NCI-H146 (cell line): ENCODE measurements around the gene TMEM239.
"Not testable (repeated sequence)": the region's sequence is repeated elsewhere in the genome, so short reads cannot be mapped to it uniquely, and the experiment has no call there.

ENCODE experiments used
- DNase-seq: peaks from one replicate; lab custom pipeline; 2025; lab: John Stamatoyannopoulos, UW

Gene TMEM239

GRCh38 chr20:2820896-2821869 lies 5.0 kb downstream of the TMEM239 start:
- no peak for DNase-seq

- no peak for DNase-seq
Observed at GRCh38 chr20:2822073-2822472, 5.9 kb downstream of the TMEM239 start.

DNA sequence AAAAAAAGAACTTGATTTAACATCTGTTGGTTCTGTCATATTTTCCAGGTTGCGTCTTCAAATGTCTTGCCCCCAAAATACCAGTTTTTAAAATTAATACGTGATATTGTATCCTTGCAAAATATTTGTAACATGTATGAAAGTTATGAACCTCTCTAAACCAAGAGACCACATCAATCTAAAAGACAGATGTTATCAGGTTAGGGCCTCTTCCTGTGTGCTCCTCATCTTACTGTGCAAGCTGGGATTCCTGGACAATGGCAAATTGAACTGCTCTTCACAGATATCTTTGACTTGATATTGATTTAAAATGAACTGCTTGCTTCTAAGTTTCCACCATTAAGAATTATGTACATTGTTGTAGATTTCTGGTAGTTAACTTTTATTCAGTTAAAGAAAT lies 9.6 kb downstream of the TMEM239 start:
- DNase-seq = no peak

DNA sequence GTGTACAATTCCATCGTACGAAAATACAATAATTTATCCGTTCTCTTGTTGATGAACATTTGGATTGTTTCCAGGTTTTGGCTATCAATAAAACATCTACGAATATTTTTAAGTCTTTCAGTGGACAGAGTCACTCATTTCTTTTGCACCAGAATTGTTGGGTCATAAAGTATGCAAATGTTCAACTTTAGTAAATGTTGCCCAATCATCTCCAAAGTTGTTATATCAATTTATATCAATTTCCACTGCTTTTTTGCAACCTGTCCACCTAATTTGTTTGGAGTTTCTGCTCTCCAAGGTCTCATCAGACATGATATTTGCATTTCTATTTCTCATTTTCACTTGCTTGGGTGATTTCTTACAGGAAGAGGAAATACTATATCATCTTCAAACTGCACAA lies 10.5 kb downstream of the TMEM239 start:
- DNase-seq = no peak

GRCh38 chr20:2829376-2829775 lies 13.2 kb downstream of the TMEM239 start:
- DNase-seq = no peak

- DNase-seq = not testable (repeated sequence)
Observed at GRCh38 chr20:2831206-2831605, 15.0 kb downstream of the TMEM239 start.

- no peak for DNase-seq
Observed at GRCh38 chr20:2833761-2834160, 17.6 kb downstream of the TMEM239 start.

GRCh38 chr20:2834401-2835110 lies 18.4 kb downstream of the TMEM239 start:
- no peak for DNase-seq

DNA sequence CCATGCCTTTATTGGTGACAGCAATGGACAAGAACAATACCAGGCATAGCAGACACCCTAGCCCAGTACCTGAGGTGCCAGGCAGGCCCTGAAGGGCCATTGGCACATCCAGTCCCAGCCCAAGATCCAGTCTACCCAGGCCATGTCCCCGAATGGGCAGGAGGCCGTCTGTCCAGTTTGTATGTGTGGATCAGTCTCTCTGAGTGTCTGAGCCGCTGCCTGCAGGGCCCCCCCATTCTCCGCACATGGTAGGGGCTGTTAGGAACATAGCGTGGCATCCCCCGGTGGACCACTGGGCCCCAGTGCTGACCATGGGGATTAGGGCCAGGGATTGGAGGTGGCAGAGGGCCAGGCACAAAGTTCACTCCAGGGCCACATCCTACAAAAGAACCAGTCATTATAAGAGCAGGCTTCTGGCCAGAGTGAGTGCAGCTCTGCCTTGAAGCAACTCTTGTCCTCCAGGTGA lies 19.2 kb downstream of the TMEM239 start:
- DNase-seq = no peak

DNA sequence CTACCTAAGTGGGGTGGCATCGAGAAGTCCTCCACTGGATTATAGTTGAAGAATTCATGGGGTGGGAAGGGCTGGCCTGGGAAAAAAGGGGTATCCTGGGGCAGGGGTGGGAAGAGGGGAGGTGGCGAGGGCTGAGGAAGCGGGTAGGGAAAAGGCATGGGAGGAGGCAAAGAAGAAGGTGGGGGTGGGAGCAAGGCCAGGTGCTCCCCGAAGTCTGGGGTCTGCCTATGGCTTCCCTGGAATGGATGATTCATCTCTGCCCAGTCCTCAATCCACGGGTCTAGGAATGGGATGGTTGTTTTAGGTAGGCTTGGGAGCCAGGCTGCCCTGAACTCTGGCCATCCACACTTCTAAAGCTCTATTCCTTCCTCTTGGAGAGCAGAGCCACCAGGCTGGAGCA lies 19.9 kb downstream of the TMEM239 start:
- DNase-seq = no peak

DNA sequence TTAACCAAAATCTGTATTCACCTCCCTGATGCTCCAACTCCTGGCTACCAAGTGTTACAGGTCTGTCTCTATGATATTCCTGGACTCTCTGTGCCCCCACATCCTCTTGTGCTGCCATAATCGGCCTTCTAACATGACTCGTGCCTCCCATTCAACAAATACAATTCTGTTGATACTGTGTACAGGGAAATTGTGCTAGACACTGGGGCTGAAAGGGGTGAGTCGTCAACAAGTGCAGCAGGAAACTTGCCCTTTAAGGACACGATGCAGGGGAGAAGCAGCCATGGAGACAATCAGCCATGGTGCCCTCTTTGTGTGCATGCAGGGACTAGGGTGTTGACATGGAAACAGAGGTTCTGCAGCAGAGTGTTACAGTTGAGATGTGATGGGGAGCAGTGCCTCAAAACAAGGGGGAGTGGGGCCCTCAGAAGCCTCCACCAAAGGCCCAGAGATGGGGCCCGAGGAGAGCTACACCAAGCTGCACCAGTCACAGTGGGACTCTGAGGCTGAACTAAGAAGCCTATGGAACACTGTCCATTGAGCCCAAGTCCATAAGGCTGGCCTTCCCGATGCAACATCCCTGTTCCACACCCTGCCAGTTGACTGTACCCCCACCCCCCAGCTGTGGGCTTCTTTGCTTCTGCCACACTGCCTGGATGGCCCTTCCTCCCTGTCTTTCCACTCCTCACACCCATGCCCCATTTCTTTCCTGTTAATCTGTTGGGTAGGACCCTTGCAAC lies 21.2 kb downstream of the TMEM239 start:
- no peak for DNase-seq

GRCh38 chr20:2838170-2838797 lies 22.1 kb downstream of the TMEM239 start:
- DNase-seq = no peak

- DNase-seq = no peak
Observed at GRCh38 chr20:2838847-2839671, 22.9 kb downstream of the TMEM239 start.

DNA sequence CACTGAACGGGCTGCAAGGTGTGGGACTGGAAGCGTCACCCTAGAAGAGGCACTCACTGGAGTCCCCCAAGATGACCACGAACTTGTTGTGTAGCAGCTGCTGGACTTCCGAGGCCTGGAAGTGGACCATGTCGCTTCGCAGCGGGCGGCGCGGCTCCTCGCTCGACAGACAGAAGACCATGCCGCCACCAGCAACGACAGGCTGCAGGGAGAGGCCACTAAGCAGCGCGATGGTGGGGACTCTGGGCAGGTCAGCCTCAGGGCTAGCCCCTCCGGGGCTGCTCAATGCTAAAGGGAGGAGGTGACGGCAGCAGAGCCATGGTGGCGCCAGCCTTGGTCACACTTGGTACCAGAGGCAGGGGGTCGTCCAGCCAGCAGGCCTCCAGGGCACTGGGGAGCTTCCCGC lies 23.6 kb downstream of the TMEM239 start:
- no peak for DNase-seq

DNA sequence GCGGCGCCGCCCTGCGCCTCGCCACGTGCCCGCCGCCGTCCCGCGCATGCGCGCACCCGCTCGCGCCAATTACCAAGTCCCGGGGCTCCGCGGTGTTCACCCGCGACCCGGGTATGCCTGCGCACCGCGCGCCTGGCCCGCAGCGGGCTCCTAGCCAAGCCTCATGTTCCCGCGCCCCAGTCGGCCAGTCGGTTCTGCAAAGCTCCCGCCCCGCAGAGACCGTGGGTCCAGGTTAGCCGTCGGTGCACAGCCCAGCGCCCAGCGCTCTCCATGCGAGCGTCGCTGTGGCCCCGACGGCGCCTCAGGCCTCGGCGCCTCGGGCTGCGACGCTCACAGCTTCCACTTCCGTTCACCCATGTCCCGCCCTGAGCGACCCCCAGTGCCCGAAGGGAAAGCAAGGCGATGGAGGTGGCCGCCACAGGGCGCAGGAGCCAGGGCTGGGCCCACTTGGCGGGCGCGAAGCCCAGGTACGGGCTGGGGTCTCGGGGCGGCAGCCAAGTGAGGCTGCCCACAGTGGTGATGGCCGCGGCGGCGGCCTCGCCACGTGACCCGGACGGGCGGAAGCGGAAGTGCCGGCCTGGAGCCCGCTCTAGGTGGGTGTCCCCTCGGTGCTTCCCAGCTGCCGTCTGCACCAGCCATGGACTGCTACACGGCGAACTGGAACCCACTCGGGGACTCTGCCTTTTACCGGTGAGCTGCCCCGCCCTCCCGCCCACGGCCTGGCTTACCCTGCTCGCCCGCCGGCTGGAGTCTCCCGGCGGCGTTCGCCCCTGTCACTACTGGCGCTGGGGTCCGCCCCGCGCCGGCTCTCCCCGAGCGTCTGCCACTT lies 24.2 kb downstream of the TMEM239 start, which contains the start of the genes PCED1A and VPS16:
Gene PCED1A, minus strand, starts transcription at position 518 of the 829 bp plus-strand sequence. CDS start 743 bp downstream, outside the sequence.
Gene VPS16, plus strand, starts transcription at position 608 of the 829 bp plus-strand sequence. Its CDS starts 30 bp downstream, at position 638.
- DNase-seq = peak; percentile 92

GRCh38 chr20:2840967-2841531 lies 24.9 kb downstream of the TMEM239 start:
- peak; percentile 55 for DNase-seq

- no peak for DNase-seq
Observed at GRCh38 chr20:2845607-2846006, 29.4 kb downstream of the TMEM239 start.

- no peak for DNase-seq
Observed at GRCh38 chr20:2846698-2847097, 30.5 kb downstream of the TMEM239 start.

GRCh38 chr20:2847802-2848201 lies 31.6 kb downstream of the TMEM239 start:
- DNase-seq = no peak
